Measurements from ENCODE around the gene VIPR2. TPM values are rescaled to one million over a fixed set of nuclear protein-coding genes. Genes with fewer than 3 reads are reported as not detected.
A peak's percentile ranks its signal among the peaks of the same experiment; 100 is the strongest.

VIPR2 gene
- total RNA-seq, 2 donors from 2014 or later: 0.46 to 3.0 TPM

- Mint-ChIP-seq H3K36me3 (ENCODE audit: insufficient read depth in 2 of 2) (no peaks in the 10 kb centered on the region), H3K4me1 (ENCODE audit: low read depth) (no peaks in the 10 kb centered on the region), H3K9me3 (no peaks in the 10 kb centered on the region), H3K4me3 (no peak overlapping the region), H3K27me3 (ENCODE audit: low read depth) (no peaks in the 10 kb centered on the region), H3K27ac (no peak overlapping the region)
- ATAC-seq (replicated peaks in 1 of 2): no peak
- no peak for DNase-seq
Measured at GRCh38 chr7:159061209-159061608, 83.5 kb downstream of the VIPR2 start.

DNA sequence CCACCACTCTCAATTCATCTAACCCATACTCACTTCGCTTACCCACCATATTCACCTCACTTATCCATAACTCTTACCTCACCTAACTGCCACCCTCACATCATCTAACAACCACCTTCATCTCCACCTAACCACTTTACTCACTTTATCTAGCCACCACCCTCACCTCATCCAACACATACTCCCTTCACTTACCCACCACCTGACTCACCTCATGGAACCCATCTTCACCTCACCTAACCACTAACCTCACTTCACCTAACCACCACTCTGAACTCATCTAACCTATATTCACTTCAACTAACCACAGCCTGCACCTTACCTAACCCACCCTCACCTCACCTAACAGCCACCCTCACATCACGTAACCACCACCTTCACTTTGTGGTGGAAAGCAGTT lies 84.2 kb downstream of the VIPR2 start:
- Mint-ChIP-seq H3K4me1 (ENCODE audit: low read depth) (no peaks in the 10 kb centered on the region), H3K36me3 (ENCODE audit: insufficient read depth in 2 of 2) (no peaks in the 10 kb centered on the region), H3K27me3 (ENCODE audit: low read depth) (no peaks in the 10 kb centered on the region), H3K27ac (no peak overlapping the region), H3K9me3 (no peaks in the 10 kb centered on the region), H3K4me3 (no peak overlapping the region)
- DNase-seq (peak; percentile 15 to 34), ATAC-seq (replicated peaks in 1 of 2) (peak; percentile 58 to 84)

- no peak overlapping the region for H3K4me3 Mint-ChIP-seq
- no peaks in the 10 kb centered on the region for H3K27me3 Mint-ChIP-seq (ENCODE audit: low read depth)
- no peaks in the 10 kb centered on the region for H3K9me3 Mint-ChIP-seq
- no peaks in the 10 kb centered on the region for H3K36me3 Mint-ChIP-seq (ENCODE audit: insufficient read depth in 2 of 2)
- H3K4me1 Mint-ChIP-seq (ENCODE audit: low read depth): no peaks in the 10 kb centered on the region
- H3K27ac Mint-ChIP-seq: no peak overlapping the region
- DNase-seq: no peak
- peak in 1 of 2 donors; percentile 4 for ATAC-seq (replicated peaks in 1 of 2)
Measured at GRCh38 chr7:159059629-159060028, 85.0 kb downstream of the VIPR2 start.

GRCh38 chr7:159057647-159058046 lies 87.0 kb downstream of the VIPR2 start:
- peaks cover 6% of the 10 kb centered on the region for H3K27me3 Mint-ChIP-seq (ENCODE audit: low read depth)
- H3K27ac Mint-ChIP-seq: no peak overlapping the region
- H3K4me3 Mint-ChIP-seq: no peak overlapping the region
- H3K4me1 Mint-ChIP-seq (ENCODE audit: low read depth): no peaks in the 10 kb centered on the region
- ATAC-seq (replicated peaks in 1 of 2) (no peak), DNase-seq (no peak)
- H3K9me3 Mint-ChIP-seq: no peaks in the 10 kb centered on the region
- no peaks in the 10 kb centered on the region for H3K36me3 Mint-ChIP-seq (ENCODE audit: insufficient read depth in 2 of 2)

DNA sequence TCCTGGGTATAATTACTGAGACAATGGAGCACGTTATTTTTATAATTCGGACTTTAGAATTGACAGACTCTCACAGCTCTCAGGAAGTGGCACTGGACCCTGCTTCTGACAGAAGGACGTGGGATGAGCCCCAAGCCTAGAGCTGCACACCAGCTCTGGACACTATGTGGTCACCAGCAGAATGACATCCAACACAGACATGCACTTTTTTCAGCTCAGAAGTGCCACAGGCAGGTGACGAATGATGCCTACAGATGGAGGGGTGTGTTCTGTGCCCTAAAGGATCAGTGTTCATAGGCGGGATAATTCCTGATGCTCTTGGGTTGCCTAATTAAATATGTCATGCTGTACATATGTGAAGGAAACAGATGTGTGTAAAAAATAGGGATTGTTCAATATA lies 87.9 kb downstream of the VIPR2 start:
- no peak for ATAC-seq (replicated peaks in 1 of 2)
- Mint-ChIP-seq H3K27me3 (ENCODE audit: low read depth) (peaks cover 6% of the 10 kb centered on the region), H3K9me3 (no peaks in the 10 kb centered on the region), H3K27ac (no peak overlapping the region), H3K4me3 (no peak overlapping the region), H3K36me3 (ENCODE audit: insufficient read depth in 2 of 2) (peaks cover 0 to 1% of the 10 kb centered on the region in 2 donors), H3K4me1 (ENCODE audit: low read depth) (peaks cover 6% of the 10 kb centered on the region)
- DNase-seq: no peak

GRCh38 chr7:159051916-159052315 lies 92.8 kb downstream of the VIPR2 start:
- Mint-ChIP-seq H3K27ac (peak overlapping the region; percentile 92), H3K36me3 (ENCODE audit: insufficient read depth in 2 of 2) (peaks cover 0 to 4% of the 10 kb centered on the region in 2 donors), H3K9me3 (no peaks in the 10 kb centered on the region), H3K27me3 (ENCODE audit: low read depth) (peaks cover 14% of the 10 kb centered on the region), H3K4me3 (peak overlapping the region; percentile 10 to 46), H3K4me1 (ENCODE audit: low read depth) (peaks cover 33% of the 10 kb centered on the region)
- DNase-seq: no peak
- ATAC-seq (replicated peaks in 1 of 2): peak; percentile 45 to 62

- Mint-ChIP-seq H3K27me3 (ENCODE audit: low read depth) (peaks cover 14% of the 10 kb centered on the region), H3K27ac (no peak overlapping the region), H3K9me3 (no peaks in the 10 kb centered on the region), H3K4me1 (ENCODE audit: low read depth) (peaks cover 33% of the 10 kb centered on the region), H3K4me3 (peak overlapping the region; percentile 10 to 85), H3K36me3 (ENCODE audit: insufficient read depth in 2 of 2) (peaks cover 0 to 4% of the 10 kb centered on the region in 2 donors)
- ATAC-seq (replicated peaks in 1 of 2) (no peak), DNase-seq (no peak)
Measured at GRCh38 chr7:159050704-159051103, 94.0 kb downstream of the VIPR2 start.

DNA sequence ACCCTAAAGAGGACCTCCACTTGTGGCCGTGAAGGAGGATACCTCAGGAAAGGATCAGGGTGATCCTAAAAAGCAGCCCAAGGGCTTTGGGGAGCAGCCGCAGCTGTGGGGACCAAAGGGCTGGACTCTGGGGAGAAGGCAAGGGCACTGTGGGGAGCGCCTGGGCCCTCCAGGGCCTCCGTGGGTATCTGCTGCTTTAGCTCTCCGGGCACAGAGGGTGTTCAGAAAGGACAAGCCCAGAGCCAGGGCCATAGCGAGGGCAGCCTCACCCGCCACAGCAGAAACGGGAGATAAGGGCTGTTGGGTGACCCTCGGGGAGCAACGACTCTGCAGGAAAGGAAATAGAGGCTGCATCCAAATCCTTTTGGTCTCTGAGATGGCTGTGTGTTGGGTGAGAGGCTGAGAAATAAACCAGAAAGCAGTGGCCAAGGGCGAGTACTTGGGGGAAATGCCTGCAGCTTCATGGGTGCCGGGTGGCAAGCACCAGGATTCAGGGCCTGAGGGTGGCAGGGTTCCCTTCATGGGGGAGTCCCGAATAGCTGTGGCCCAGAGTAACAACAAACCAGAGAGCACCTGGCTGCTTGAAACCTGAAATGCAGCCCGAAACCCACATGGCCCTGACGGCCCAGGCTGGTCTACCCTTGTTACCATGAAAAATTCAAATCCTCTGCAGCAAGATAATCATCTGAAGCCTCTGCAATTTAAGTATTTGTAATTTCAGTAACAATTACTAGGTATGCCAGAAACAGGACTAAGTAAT lies 95.2 kb downstream of the VIPR2 start:
- H3K4me3 Mint-ChIP-seq: no peak overlapping the region
- peaks cover 21% of the 10 kb centered on the region for H3K27me3 Mint-ChIP-seq (ENCODE audit: low read depth)
- H3K4me1 Mint-ChIP-seq (ENCODE audit: low read depth): peaks cover 33% of the 10 kb centered on the region
- H3K36me3 Mint-ChIP-seq (ENCODE audit: insufficient read depth in 2 of 2): peaks cover 0 to 4% of the 10 kb centered on the region in 2 donors
- DNase-seq (no peak), ATAC-seq (replicated peaks in 1 of 2) (no peak)
- H3K9me3 Mint-ChIP-seq: no peaks in the 10 kb centered on the region
- no peak overlapping the region for H3K27ac Mint-ChIP-seq

GRCh38 chr7:159048656-159049055 lies 96.0 kb downstream of the VIPR2 start:
- ATAC-seq (replicated peaks in 1 of 2) (no peak), DNase-seq (no peak)
- Mint-ChIP-seq H3K9me3 (no peaks in the 10 kb centered on the region), H3K4me3 (no peak overlapping the region), H3K27me3 (ENCODE audit: low read depth) (peaks cover 15% of the 10 kb centered on the region), H3K4me1 (ENCODE audit: low read depth) (peaks cover 33% of the 10 kb centered on the region), H3K36me3 (ENCODE audit: insufficient read depth in 2 of 2) (peaks cover 0 to 4% of the 10 kb centered on the region in 2 donors), H3K27ac (no peak overlapping the region)

- Mint-ChIP-seq H3K9me3 (no peaks in the 10 kb centered on the region), H3K4me1 (ENCODE audit: low read depth) (peaks cover 33% of the 10 kb centered on the region), H3K4me3 (no peak overlapping the region), H3K36me3 (ENCODE audit: insufficient read depth in 2 of 2) (peaks cover 0 to 4% of the 10 kb centered on the region in 2 donors), H3K27ac (no peak overlapping the region), H3K27me3 (ENCODE audit: low read depth) (peaks cover 15% of the 10 kb centered on the region)
- DNase-seq: no peak
- ATAC-seq (replicated peaks in 1 of 2): no peak
Measured at GRCh38 chr7:159047536-159047935, 97.1 kb downstream of the VIPR2 start.

DNA sequence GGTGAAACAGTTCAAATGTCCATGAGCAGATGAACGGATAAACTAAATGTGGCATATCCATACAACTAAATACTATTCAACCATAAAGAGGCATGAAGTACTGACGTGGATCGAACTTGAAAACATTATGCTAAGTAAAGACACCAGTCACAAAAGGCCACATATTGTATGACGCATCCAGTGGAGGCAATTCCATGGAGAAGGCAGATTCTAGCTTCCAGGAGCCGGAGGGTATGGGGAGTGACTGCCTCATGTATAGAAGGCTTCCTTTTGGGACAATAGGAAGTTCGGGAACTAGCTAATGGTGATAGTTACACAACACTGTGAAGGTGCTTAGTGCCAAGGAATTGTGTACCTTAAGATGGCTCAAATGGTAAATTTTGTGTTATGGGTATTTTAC lies 98.4 kb downstream of the VIPR2 start:
- H3K27me3 Mint-ChIP-seq (ENCODE audit: low read depth): peaks cover 21% of the 10 kb centered on the region
- no peak overlapping the region for H3K4me3 Mint-ChIP-seq
- no peak overlapping the region for H3K27ac Mint-ChIP-seq
- H3K4me1 Mint-ChIP-seq (ENCODE audit: low read depth): peaks cover 22% of the 10 kb centered on the region
- ATAC-seq (replicated peaks in 1 of 2) (no peak), DNase-seq (no peak)
- H3K9me3 Mint-ChIP-seq: no peaks in the 10 kb centered on the region
- H3K36me3 Mint-ChIP-seq (ENCODE audit: insufficient read depth in 2 of 2): peaks cover 0 to 3% of the 10 kb centered on the region in 2 donors

DNA sequence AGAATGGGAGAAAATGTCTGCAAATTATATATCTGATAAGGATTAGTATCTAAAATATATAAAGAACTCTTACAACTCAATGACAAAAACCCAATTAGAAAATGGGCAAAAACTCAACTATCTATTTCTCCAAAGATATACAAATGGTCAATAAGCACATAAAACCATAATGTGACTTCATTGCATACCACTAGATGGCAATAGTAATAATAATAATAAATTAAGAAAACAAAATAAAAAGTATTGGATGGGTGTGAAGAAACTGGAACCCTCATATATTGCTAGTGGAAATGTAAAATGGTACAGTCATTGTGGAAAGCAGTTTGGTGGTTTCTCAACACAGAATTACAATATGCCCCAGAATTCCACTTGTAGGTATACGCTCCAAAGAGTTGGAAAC lies 98.8 kb downstream of the VIPR2 start:
- ATAC-seq (replicated peaks in 1 of 2): no peak
- Mint-ChIP-seq H3K9me3 (no peaks in the 10 kb centered on the region), H3K4me3 (no peak overlapping the region), H3K27ac (no peak overlapping the region), H3K36me3 (ENCODE audit: insufficient read depth in 2 of 2) (peaks cover 0 to 3% of the 10 kb centered on the region in 2 donors), H3K4me1 (ENCODE audit: low read depth) (peaks cover 18% of the 10 kb centered on the region), H3K27me3 (ENCODE audit: low read depth) (peaks cover 21% of the 10 kb centered on the region)
- no peak for DNase-seq

DNA sequence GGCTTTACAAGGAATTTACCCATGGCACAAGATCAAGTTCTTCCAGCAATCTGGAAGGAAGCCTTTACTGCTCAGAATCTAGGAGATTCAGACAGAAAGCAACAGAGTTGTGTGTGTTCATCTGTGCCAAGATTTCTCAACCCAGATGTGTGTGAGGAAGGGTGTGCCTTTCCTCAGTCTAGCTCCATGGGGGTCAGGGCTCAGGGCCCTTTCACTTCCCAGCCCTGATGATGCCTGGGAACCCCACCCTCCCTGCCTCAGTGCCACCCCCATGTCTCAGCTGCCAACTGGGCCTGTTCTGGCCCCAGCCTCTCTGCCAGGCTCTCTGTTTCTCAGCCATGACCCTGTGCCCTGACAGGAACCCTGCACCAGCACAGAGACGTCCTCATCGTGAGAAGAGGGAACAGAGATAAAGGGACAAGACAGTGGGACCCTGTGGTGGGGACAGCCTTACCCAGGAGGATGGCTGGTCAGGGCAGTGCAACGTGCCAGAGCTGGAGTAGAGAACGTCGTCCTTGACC lies 102.0 kb downstream of the VIPR2 start:
- ATAC-seq (replicated peaks in 1 of 2) (no peak), DNase-seq (no peak)
- Mint-ChIP-seq H3K9me3 (no peaks in the 10 kb centered on the region), H3K27ac (no peak overlapping the region), H3K4me3 (no peak overlapping the region), H3K36me3 (ENCODE audit: insufficient read depth in 2 of 2) (no peaks in the 10 kb centered on the region), H3K4me1 (ENCODE audit: low read depth) (peaks cover 11% of the 10 kb centered on the region), H3K27me3 (ENCODE audit: low read depth) (peaks cover 16% of the 10 kb centered on the region)

DNA sequence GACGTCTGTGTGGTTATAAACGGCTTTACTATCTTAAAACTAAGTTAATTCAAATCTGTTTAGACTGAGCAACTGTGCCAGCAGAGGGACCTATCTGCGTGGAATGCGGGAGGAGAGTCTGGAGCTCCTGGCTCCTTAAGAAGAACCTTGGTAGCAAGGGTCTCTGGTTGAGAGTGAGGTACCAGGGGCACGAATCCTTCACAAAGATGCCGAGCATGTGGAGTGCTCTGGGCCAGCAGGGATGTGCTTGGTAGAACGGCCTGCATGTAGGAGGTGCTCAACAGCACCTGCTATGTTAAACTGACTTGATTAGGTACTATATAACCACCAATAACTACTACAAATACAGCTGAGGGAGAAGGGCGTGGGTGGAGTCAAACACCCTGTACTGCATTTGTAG lies 102.6 kb downstream of the VIPR2 start:
- no peak for ATAC-seq (replicated peaks in 1 of 2)

More for the DNA sequence above, 102.6 kb downstream of the VIPR2 start:
- Mint-ChIP-seq H3K9me3 (no peaks in the 10 kb centered on the region), H3K27me3 (ENCODE audit: low read depth) (peaks cover 13% of the 10 kb centered on the region), H3K36me3 (ENCODE audit: insufficient read depth in 2 of 2) (no peaks in the 10 kb centered on the region), H3K4me3 (no peak overlapping the region), H3K4me1 (ENCODE audit: low read depth) (peaks cover 11% of the 10 kb centered on the region), H3K27ac (no peak overlapping the region)
- DNase-seq: no peak

Data from activated T-cell treated with anti-CD3 and anti-CD28 coated beads, Interleukin-2, amount 50 U/mL, for 72 hours (primary cell).